ENCODE measurements around the gene CCL16. TPM values are rescaled to one million over a fixed set of nuclear protein-coding genes. Genes with fewer than 3 reads are reported as not detected.

The CCL16 gene
- total and polyA plus RNA-seq, 5 donors from 2014 or later: not detected

DNA sequence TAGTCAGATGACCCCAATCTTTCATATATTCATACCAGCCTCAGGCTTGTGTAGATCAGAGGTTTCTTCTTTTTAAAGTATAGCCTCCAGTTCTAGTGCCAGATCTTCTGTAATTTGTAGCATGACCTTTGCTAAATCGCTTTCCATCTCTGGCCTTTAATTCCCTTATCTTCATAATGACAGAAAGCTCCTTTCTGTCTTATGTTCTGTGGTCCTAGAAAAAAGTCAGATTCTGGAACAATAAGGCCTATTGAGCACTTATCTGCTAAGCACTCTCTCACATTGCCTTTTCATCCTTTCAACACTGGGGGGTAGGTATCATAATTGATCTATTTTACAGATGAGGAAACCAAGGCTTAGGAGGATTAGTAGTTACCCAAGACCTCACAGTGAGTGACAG, 9.2 kb downstream of the CCL16 start:
- H3K4me1 ChIP-seq (ENCODE audit: control insufficient read depth, insufficient read depth, low read length, poor library complexity, severe bottlenecking): no peaks in the 10 kb centered on the region
- no peaks in the 10 kb centered on the region for H3K27me3 ChIP-seq (ENCODE audit: control insufficient read depth, insufficient read depth, low read length)
- H3K4me3 ChIP-seq (ENCODE audit: low read depth, low read length): no peak overlapping the region
- no peaks in the 10 kb centered on the region for H3K9me3 ChIP-seq (ENCODE audit: control insufficient read depth in 2 of 2, low read length in 2 of 2)
- peaks cover 9% of the 10 kb centered on the region for H3K27me3 Mint-ChIP-seq
- DNase-seq (no peak), ATAC-seq (ENCODE audit: low read depth in 2 of 2) (no peak)
- H3K9me3 Mint-ChIP-seq: peaks cover 0 to 2% (median 0%) of the 10 kb centered on the region in 7 donors
- H3K27ac ChIP-seq (ENCODE audit: insufficient read depth, low read length, poor library complexity, severe bottlenecking): no peak overlapping the region
- no peaks in the 10 kb centered on the region for H3K36me3 Mint-ChIP-seq
- no peak overlapping the region for H3K4me3 Mint-ChIP-seq
- peaks cover 0 to 2% (median 0%) of the 10 kb centered on the region in 4 donors for H3K4me1 Mint-ChIP-seq
- H3K36me3 ChIP-seq (ENCODE audit: control insufficient read depth, insufficient read depth, low read length): no peaks in the 10 kb centered on the region
- no peak overlapping the region for H3K27ac Mint-ChIP-seq

DNA sequence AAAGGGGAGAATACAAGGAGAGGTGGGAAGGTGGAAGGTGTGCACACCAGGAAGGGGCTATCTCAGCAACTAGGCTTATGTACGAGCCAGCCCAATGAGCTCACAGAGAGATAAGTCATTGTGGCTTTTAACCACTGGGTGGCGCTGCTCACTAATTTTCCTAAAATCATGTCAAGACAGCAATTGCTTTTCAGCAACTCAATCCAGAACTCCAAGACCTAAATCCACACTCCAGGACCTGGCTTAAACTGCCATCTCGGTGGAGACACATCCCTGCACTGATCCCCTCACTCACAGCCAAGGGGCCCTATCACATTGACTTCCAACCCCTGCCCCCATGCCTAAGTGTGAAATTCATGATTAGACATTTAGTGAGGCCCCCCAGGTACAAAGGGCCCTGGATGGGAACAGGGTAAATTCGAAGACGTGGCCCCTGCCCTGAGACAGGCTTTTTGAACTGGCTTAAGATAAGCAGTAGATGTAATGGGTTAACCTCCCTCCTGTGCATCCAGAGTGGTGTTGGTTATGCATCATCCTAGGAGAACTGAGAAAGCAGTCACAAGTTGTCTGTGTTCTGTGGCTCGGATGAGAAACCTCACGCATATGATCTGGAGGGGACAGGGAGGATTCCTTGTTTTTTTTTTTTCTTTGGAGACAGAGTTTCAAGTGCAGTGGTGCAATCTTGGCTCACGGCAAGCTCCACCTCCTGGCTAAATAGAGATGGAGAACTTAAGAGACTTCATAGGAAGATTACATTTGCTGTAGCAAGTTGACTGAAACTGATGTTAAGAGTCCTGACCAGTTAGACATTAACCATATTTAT, 11.5 kb downstream of the CCL16 start:
- H3K36me3 Mint-ChIP-seq: no peaks in the 10 kb centered on the region
- H3K27me3 Mint-ChIP-seq: peaks cover 14% of the 10 kb centered on the region
- H3K4me3 Mint-ChIP-seq: no peak overlapping the region
- Histone ChIP-seq H3K9me3 (ENCODE audit: control insufficient read depth in 2 of 2, low read length in 2 of 2) (no peaks in the 10 kb centered on the region), H3K4me3 (ENCODE audit: low read depth, low read length) (no peak overlapping the region), H3K27ac (ENCODE audit: insufficient read depth, low read length, poor library complexity, severe bottlenecking) (no peak overlapping the region), H3K4me1 (ENCODE audit: control insufficient read depth, insufficient read depth, low read length, poor library complexity, severe bottlenecking) (no peaks in the 10 kb centered on the region), H3K27me3 (ENCODE audit: control insufficient read depth, insufficient read depth, low read length) (no peaks in the 10 kb centered on the region), H3K36me3 (ENCODE audit: control insufficient read depth, insufficient read depth, low read length) (no peaks in the 10 kb centered on the region)
- peak; percentile 32 to 72 (median 36) for DNase-seq
- H3K27ac Mint-ChIP-seq: peak overlapping the region in 1 of 3 donors; percentile 50
- H3K4me1 Mint-ChIP-seq: peaks cover 0 to 2% (median 0%) of the 10 kb centered on the region in 4 donors
- peaks cover 0 to 2% (median 0%) of the 10 kb centered on the region in 7 donors for H3K9me3 Mint-ChIP-seq
- ATAC-seq (ENCODE audit: low read depth in 2 of 2): peak in 1 of 2 donors; percentile 44

- no peak overlapping the region for H3K27ac Mint-ChIP-seq
- ATAC-seq (ENCODE audit: low read depth in 2 of 2): no peak
These were observed 12.7 kb downstream of the CCL16 start for GRCh38 chr17:35968520-35969054.

GRCh38 chr17:35965272-35965671, 16.0 kb downstream of the CCL16 start:
- H3K9me3 ChIP-seq (ENCODE audit: control insufficient read depth in 2 of 2, low read length in 2 of 2): no peaks in the 10 kb centered on the region
- no peaks in the 10 kb centered on the region for H3K27me3 ChIP-seq (ENCODE audit: control insufficient read depth, insufficient read depth, low read length)
- no peak for ATAC-seq (ENCODE audit: low read depth in 2 of 2)
- H3K27me3 Mint-ChIP-seq: peaks cover 39% of the 10 kb centered on the region
- H3K36me3 ChIP-seq (ENCODE audit: control insufficient read depth, insufficient read depth, low read length): no peaks in the 10 kb centered on the region
- H3K4me3 Mint-ChIP-seq: no peak overlapping the region
- H3K4me1 ChIP-seq (ENCODE audit: control insufficient read depth, insufficient read depth, low read length, poor library complexity, severe bottlenecking): no peaks in the 10 kb centered on the region
- DNase-seq: no peak
- no peak overlapping the region for H3K27ac Mint-ChIP-seq
- H3K4me1 Mint-ChIP-seq: peaks cover 0 to 2% (median 0%) of the 10 kb centered on the region in 4 donors
- no peak overlapping the region for H3K4me3 ChIP-seq (ENCODE audit: low read depth, low read length)
- no peaks in the 10 kb centered on the region for H3K9me3 Mint-ChIP-seq
- no peak overlapping the region for H3K27ac ChIP-seq (ENCODE audit: insufficient read depth, low read length, poor library complexity, severe bottlenecking)
- H3K36me3 Mint-ChIP-seq: no peaks in the 10 kb centered on the region

More at GRCh38 chr17:35968520-35969054, 12.7 kb downstream of the CCL16 start:
- Mint-ChIP-seq H3K4me3 (no peak overlapping the region), H3K9me3 (peaks cover 0 to 2% (median 0%) of the 10 kb centered on the region in 7 donors), H3K4me1 (peaks cover 0 to 2% (median 0%) of the 10 kb centered on the region in 4 donors), H3K36me3 (no peaks in the 10 kb centered on the region), H3K27me3 (peaks cover 18% of the 10 kb centered on the region)
- H3K36me3 ChIP-seq (ENCODE audit: control insufficient read depth, insufficient read depth, low read length): no peaks in the 10 kb centered on the region
- no peaks in the 10 kb centered on the region for H3K4me1 ChIP-seq (ENCODE audit: control insufficient read depth, insufficient read depth, low read length, poor library complexity, severe bottlenecking)
- no peak overlapping the region for H3K27ac ChIP-seq (ENCODE audit: insufficient read depth, low read length, poor library complexity, severe bottlenecking)
- DNase-seq: no peak
- no peaks in the 10 kb centered on the region for H3K9me3 ChIP-seq (ENCODE audit: control insufficient read depth in 2 of 2, low read length in 2 of 2)
- H3K27me3 ChIP-seq (ENCODE audit: control insufficient read depth, insufficient read depth, low read length): no peaks in the 10 kb centered on the region
- H3K4me3 ChIP-seq (ENCODE audit: low read depth, low read length): no peak overlapping the region

DNA sequence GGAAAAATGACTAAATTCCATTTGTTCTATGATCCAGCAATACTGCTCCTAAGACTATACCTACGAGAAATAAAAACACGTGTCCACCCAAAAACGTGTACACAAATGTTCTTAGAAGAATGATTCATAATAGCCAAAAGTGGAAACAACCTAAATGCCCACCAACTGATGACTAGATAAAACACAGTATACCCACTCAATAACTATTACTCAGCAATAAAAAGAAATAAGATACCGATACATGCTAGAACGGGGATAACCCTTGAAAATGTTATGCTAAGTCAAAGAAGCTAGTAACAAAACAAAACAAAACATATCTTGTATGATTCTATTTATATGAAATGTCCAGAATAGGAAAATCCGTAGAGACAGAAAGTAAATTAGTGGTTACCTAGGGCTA, 17.6 kb downstream of the CCL16 start:
- H3K36me3 Mint-ChIP-seq: no peaks in the 10 kb centered on the region
- H3K27ac ChIP-seq (ENCODE audit: insufficient read depth, low read length, poor library complexity, severe bottlenecking): no peak overlapping the region
- no peak overlapping the region for H3K4me3 ChIP-seq (ENCODE audit: low read depth, low read length)
- no peaks in the 10 kb centered on the region for H3K36me3 ChIP-seq (ENCODE audit: control insufficient read depth, insufficient read depth, low read length)
- H3K4me1 Mint-ChIP-seq: no peaks in the 10 kb centered on the region
- H3K27me3 Mint-ChIP-seq: peaks cover 49% of the 10 kb centered on the region
- H3K9me3 Mint-ChIP-seq: peaks cover 0 to 2% (median 0%) of the 10 kb centered on the region in 7 donors
- no peaks in the 10 kb centered on the region for H3K4me1 ChIP-seq (ENCODE audit: control insufficient read depth, insufficient read depth, low read length, poor library complexity, severe bottlenecking)
- no peak overlapping the region for H3K4me3 Mint-ChIP-seq
- H3K9me3 ChIP-seq (ENCODE audit: control insufficient read depth in 2 of 2, low read length in 2 of 2): no peaks in the 10 kb centered on the region
- H3K27me3 ChIP-seq (ENCODE audit: control insufficient read depth, insufficient read depth, low read length): peaks cover 7% of the 10 kb centered on the region
- ATAC-seq (ENCODE audit: low read depth in 2 of 2) (no peak), DNase-seq (no peak)
- H3K27ac Mint-ChIP-seq: no peak overlapping the region

DNA sequence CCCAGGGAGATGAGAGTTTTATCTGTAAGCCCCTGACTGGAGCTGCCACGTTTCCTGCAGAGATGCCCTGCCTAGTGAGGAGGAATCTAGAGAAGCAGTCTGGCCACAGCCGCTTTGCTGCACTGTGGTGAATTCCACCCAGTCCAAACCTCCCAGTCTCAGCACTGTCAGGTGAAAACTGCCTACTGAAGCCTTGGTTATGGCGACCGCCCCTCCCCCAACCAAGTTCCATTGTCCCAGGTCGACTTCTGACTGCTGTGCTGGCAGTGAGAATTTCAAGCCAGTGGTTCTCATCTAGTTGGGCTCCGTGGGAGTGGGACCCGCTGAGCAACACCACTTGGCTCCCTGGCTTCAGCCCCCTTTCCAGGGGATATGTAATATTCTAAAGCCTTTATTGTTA, 27.6 kb downstream of the CCL16 start:
- peaks cover 36% of the 10 kb centered on the region for H3K27me3 Mint-ChIP-seq
- no peaks in the 10 kb centered on the region for H3K36me3 Mint-ChIP-seq
- no peak overlapping the region for H3K27ac ChIP-seq (ENCODE audit: insufficient read depth, low read length, poor library complexity, severe bottlenecking)
- ATAC-seq (ENCODE audit: low read depth in 2 of 2) (no peak), DNase-seq (no peak)
- H3K9me3 Mint-ChIP-seq: peaks cover 0 to 3% (median 0%) of the 10 kb centered on the region in 7 donors
- H3K4me3 ChIP-seq (ENCODE audit: low read depth, low read length): no peak overlapping the region
- no peaks in the 10 kb centered on the region for H3K9me3 ChIP-seq (ENCODE audit: control insufficient read depth in 2 of 2, low read length in 2 of 2)
- no peaks in the 10 kb centered on the region for H3K4me1 ChIP-seq (ENCODE audit: control insufficient read depth, insufficient read depth, low read length, poor library complexity, severe bottlenecking)
- H3K36me3 ChIP-seq (ENCODE audit: control insufficient read depth, insufficient read depth, low read length): no peaks in the 10 kb centered on the region
- H3K27ac Mint-ChIP-seq: no peak overlapping the region
- H3K27me3 ChIP-seq (ENCODE audit: control insufficient read depth, insufficient read depth, low read length): peaks cover 11% of the 10 kb centered on the region
- H3K4me3 Mint-ChIP-seq: no peak overlapping the region
- H3K4me1 Mint-ChIP-seq: peaks cover 0 to 4% (median 0%) of the 10 kb centered on the region in 4 donors

DNA sequence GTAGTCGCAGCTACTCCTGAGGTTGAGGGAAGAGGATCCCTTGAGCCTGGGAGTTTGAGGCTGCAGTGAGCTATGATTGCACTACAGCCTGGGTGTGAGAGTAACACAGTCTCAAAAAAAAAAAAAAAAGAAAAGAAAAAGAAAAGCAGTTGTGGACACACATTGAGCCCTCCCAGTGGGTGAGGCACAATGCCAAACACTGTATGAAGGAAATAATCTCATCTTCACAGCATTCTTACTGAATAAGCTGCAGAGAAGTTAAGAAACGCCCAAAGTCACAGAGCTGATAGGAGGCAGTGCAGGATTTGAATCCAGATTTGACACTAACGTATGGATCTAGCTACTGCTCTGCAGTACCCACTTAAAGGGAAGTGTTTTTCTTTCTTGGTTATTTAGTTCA, 31.9 kb downstream of the CCL16 start:
- ATAC-seq (ENCODE audit: low read depth in 2 of 2): no peak

More for the DNA sequence above, 31.9 kb downstream of the CCL16 start:
- no peak overlapping the region for H3K4me3 ChIP-seq (ENCODE audit: low read depth, low read length)
- no peak overlapping the region for H3K27ac ChIP-seq (ENCODE audit: insufficient read depth, low read length, poor library complexity, severe bottlenecking)
- Mint-ChIP-seq H3K27me3 (peaks cover 17% of the 10 kb centered on the region), H3K4me3 (no peak overlapping the region), H3K4me1 (peaks cover 0 to 4% (median 0%) of the 10 kb centered on the region in 4 donors), H3K9me3 (no peaks in the 10 kb centered on the region), H3K36me3 (no peaks in the 10 kb centered on the region), H3K27ac (no peak overlapping the region)
- H3K4me1 ChIP-seq (ENCODE audit: control insufficient read depth, insufficient read depth, low read length, poor library complexity, severe bottlenecking): no peaks in the 10 kb centered on the region
- H3K9me3 ChIP-seq (ENCODE audit: control insufficient read depth in 2 of 2, low read length in 2 of 2): no peaks in the 10 kb centered on the region
- H3K36me3 ChIP-seq (ENCODE audit: control insufficient read depth, insufficient read depth, low read length): no peaks in the 10 kb centered on the region
- H3K27me3 ChIP-seq (ENCODE audit: control insufficient read depth, insufficient read depth, low read length): no peaks in the 10 kb centered on the region
- no peak for DNase-seq

Data from CD4-positive, CD25-positive, alpha-beta regulatory T cell (primary cell).